Measurements from ENCODE around the gene DOCK1. TPM values are rescaled to one million over a fixed set of nuclear protein-coding genes. Genes with fewer than 3 reads are reported as not detected.
A peak's percentile ranks its signal among the peaks of the same experiment; 100 is the strongest.

DOCK1 gene
- total RNA-seq, 6 experiments from 2014 or later = 50.6 to 59.9 (median 54.7) TPM

GRCh38 chr10:127148933-127149220 is 243.6 kb downstream of the DOCK1 start:
- Mint-ChIP-seq H3K4me3 (peak overlapping the region; percentile 83), H3K27ac (peak overlapping the region; percentile 97)

GRCh38 chr10:127149501-127150081 is 244.4 kb downstream of the DOCK1 start:
- no peaks in the 10 kb centered on the region for H3K9me3 Mint-ChIP-seq
- H3K4me1 Mint-ChIP-seq (ENCODE audit: low read depth) = peaks cover 90% of the 10 kb centered on the region
- H3K27me3 Mint-ChIP-seq (ENCODE audit: insufficient read depth) = peaks cover 2% of the 10 kb centered on the region
- peak; percentile 39 for DNase-seq
- H3K36me3 Mint-ChIP-seq (ENCODE audit: low read depth) = peaks cover 18% of the 10 kb centered on the region
- no peak for TF ChIP-seq CTCF (IDR thresholded peaks at IDR 0.05)
- peak overlapping the region; percentile 97 for H3K27ac Mint-ChIP-seq
- peak overlapping the region; percentile 83 for H3K4me3 Mint-ChIP-seq

More at GRCh38 chr10:127148933-127149220, 243.6 kb downstream of the DOCK1 start:
- DNase-seq = peak; percentile 68
- TF ChIP-seq CTCF (IDR thresholded peaks at IDR 0.05) = no peak
- H3K36me3 Mint-ChIP-seq (ENCODE audit: low read depth) = peaks cover 23% of the 10 kb centered on the region
- H3K9me3 Mint-ChIP-seq = no peaks in the 10 kb centered on the region
- H3K27me3 Mint-ChIP-seq (ENCODE audit: insufficient read depth) = peaks cover 2% of the 10 kb centered on the region
- H3K4me1 Mint-ChIP-seq (ENCODE audit: low read depth) = peaks cover 95% of the 10 kb centered on the region

GRCh38 chr10:127150136-127150535 is 244.9 kb downstream of the DOCK1 start:
- Mint-ChIP-seq H3K27ac (peak overlapping the region; percentile 97), H3K4me1 (ENCODE audit: low read depth) (peaks cover 90% of the 10 kb centered on the region), H3K9me3 (no peaks in the 10 kb centered on the region), H3K36me3 (ENCODE audit: low read depth) (peaks cover 18% of the 10 kb centered on the region), H3K27me3 (ENCODE audit: insufficient read depth) (peaks cover 2% of the 10 kb centered on the region), H3K4me3 (peak overlapping the region; percentile 83)
- peak; percentile 23; the same call in 1 of the 2 replicates for TF ChIP-seq CTCF (IDR thresholded peaks at IDR 0.05)
- DNase-seq = peak; percentile 61

- Mint-ChIP-seq H3K9me3 (no peaks in the 10 kb centered on the region), H3K4me3 (no peak overlapping the region), H3K27ac (peak overlapping the region; percentile 44), H3K36me3 (ENCODE audit: low read depth) (peaks cover 22% of the 10 kb centered on the region), H3K27me3 (ENCODE audit: insufficient read depth) (peaks cover 2% of the 10 kb centered on the region), H3K4me1 (ENCODE audit: low read depth) (peaks cover 84% of the 10 kb centered on the region)
- DNase-seq = peak; percentile 6
- TF ChIP-seq CTCF (IDR thresholded peaks at IDR 0.05) = no peak
Measured at GRCh38 chr10:127151541-127151940, 246.3 kb downstream of the DOCK1 start.

- Mint-ChIP-seq H3K4me1 (ENCODE audit: low read depth) (peaks cover 83% of the 10 kb centered on the region), H3K27me3 (ENCODE audit: insufficient read depth) (peaks cover 2% of the 10 kb centered on the region), H3K4me3 (no peak overlapping the region), H3K9me3 (no peaks in the 10 kb centered on the region), H3K36me3 (ENCODE audit: low read depth) (peaks cover 21% of the 10 kb centered on the region; the same call in 1 of the 2 replicates), H3K27ac (peak overlapping the region; percentile 44)
- no peak for TF ChIP-seq CTCF (IDR thresholded peaks at IDR 0.05)
- DNase-seq = no peak
Measured at GRCh38 chr10:127151981-127152699, 246.9 kb downstream of the DOCK1 start.

Data from HFFc6 (cell line).